HG03097 (cell line): Measurements from ENCODE around the gene PRKAG1.

Experiments
- ATAC-seq: cut with Tn5 transposase; IDR thresholded peaks from one replicate; pipeline ENCODE4 v1.9.1; 2021; ENCODE audit not compliant: unreplicated experiment, low FRiP score

Gene PRKAG1

GRCh38 chr12:49015196-49015595 is 3.4 kb downstream of the PRKAG1 start:
- no peak for ATAC-seq

- no peak for ATAC-seq
Observed at GRCh38 chr12:49014547-49014946, 4.0 kb downstream of the PRKAG1 start.

DNA sequence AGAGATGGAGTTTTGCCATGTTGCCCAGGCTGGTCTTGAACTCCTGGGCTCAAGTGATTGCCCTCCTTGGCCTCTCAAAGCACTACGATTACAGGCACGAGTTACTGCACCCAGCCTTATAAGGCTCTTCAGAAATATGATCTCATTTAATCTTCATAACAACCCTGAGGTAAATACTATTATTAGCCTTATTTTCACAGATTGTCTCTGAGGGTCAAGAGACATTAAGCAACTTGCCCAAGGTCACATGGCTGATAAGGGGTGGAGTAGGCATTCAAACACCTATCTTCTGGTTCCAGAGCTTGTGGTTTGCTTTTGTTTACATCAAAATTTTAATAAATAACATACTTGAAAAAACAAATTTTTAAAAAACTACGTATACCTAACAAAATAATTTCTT is 5.1 kb downstream of the PRKAG1 start:
- no peak for ATAC-seq

- no peak for ATAC-seq
Observed at GRCh38 chr12:49012739-49013138, 5.8 kb downstream of the PRKAG1 start.

DNA sequence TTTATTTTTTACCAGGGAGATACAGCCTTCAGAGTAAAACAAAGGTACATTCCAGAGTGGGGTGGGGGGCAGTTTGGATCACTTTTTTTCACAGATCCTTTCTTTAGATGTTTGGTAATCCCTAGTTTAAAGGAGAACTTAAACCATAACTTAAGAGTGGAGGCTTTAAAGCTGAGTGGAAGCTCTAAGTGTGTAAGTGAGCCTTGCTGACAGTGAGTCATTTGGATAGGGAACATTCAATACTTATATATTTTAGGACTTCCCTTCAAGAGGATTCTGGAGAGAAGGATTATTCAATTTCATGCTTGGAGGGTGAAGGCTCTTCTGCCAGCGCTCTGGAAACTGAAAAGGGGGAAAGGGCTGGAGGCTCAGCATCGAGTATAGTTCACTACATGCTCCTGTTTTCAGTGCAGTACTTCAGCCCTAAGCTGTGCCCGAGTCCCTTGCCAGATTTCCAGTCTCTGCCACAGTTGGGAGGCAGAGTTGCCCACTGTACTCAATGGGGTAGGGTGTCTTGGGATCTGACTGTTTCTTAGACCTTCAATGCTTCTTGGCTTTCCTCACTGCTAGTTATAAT is 8.4 kb downstream of the PRKAG1 start:
- ATAC-seq: no peak

GRCh38 chr12:49008943-49009342 is 9.6 kb downstream of the PRKAG1 start:
- ATAC-seq: no peak

GRCh38 chr12:49000346-49000745 is 18.2 kb downstream of the PRKAG1 start:
- no peak for ATAC-seq

DNA sequence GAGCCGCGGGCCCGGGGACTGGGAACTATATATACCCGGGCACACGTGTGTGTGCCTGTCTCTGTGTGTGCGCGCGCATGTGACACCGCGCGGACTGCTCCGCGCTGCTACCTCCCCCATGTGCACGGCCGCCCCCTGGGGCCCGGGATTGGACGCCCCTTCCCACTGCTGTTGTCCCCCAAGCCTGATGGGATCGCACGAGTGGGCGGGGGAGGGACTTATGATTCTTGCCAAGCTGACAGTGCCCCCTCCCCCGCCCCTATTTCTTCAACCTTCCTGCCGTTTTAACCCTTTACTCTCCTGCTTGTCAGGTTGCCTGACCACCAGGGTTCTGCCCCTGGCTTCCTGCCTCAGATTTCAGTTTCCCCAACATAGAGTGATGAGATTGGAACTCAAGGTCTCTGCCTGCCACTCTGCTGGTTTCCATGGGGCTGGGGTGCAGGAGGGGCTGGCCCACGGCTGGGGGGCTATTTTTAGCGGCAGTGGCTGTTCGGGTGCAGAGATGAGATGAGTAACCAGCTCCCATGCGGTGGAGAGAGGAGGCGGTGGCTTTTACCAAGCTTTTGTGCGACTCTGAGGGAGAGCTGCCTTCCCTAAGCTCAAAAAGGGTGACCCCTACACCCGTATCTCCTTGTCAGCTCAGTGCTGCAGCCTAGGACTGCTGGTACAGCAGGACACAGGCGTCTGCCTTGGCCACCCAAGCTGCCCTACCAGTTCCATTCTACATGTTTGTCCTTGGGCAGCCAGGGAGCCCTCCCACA is 19.0 kb downstream of the PRKAG1 start, which contains the start of gene DDN:
Gene DDN (minus strand): TSS at position 5 of the 761 bp plus-strand sequence. CDS start 88 bp downstream, outside the sequence.
- no peak for ATAC-seq

DNA sequence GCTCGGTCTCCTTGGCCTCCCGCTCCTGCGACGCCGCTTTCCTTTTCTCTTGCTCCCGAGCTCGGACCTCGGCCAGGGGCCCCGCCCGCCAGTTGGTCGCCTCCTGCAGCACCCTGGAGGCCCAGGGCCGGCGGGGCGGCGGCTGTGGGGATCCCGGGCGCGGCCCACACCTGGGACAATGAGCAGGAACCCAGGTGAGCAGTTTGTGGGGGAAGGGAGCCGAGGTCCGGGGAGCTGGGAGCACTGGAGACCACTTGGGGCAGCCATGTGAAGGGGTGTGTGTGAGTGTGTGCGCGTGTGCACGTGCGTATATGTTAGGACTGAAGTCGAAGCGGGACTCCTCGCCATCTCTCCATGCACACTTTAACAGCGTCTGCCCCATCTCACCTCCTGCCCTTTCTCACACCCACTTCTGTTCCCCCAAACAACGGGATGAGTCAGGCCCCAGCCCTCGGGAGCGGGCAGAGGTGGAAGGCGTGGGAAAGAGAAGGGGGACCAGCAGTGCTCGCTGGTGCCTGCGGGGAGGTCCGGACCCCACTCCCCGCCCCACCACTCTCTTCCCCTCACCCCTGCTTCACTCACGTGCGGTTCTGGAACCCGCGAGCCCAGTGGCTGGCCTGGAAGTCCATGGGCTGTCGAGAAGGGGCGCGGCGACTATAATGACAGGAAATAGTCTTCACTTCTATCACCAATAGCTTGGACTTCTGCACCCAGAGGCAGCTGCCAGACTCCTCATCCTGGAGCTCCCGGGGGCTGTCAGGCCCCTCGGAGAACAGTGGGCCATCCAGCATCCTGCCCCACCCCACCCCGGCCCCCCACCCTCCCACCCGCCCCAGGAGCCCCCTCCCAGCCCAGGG is 19.9 kb downstream of the PRKAG1 start:
- ATAC-seq: no peak

- no peak for ATAC-seq
Observed at GRCh38 chr12:48997719-48998496, 20.7 kb downstream of the PRKAG1 start.

DNA sequence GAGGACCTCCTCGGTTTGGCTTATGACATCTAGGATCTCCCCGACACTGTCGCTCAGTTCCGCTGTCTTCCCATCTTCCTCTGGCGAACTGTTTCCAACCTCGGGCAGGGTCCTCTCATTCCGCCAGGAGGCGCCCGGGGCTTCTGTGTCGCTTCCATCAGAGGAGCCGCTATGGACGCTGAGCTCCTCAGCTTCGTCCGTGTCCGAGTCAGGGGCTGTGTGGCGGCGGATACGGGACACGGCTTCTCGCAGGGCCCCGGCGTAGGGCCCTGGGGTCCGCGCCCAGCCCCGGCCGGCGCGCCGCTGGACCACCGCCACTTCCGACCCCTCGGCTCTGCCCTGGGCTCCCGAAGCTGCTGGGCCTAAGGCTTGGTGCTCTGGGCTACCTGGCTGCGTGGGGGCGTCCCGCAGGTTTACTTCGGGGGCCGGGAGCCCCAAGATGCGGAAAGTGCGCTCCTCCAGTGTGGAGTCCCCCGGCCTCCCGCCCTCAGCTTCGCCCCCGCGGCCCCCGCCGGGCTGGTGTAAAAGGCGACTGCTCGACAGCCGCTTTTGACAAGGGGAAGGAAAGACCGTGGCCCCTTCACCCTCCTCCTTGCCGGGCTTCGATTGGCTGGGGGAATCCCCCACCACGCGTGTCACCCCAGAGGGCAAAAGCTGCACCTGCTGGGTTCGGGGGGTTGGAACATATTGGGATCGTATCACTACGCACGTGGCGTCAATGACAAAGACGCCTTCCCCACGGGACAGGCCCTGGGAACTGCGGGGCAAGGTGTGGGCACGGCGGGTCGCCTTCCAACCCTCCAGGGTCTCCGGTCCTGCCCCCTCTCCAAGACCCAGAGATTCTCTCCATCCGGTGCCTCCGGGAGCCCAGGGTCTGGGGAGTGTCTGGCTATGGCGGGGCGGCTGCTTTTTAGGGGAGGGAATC is 21.5 kb downstream of the PRKAG1 start:
- ATAC-seq: no peak

- ATAC-seq: no peak
Observed at GRCh38 chr12:48995086-48995879, 23.3 kb downstream of the PRKAG1 start.

- ATAC-seq: no peak
Observed at GRCh38 chr12:48994224-48995085, 24.1 kb downstream of the PRKAG1 start.

- ATAC-seq: no peak
Observed at GRCh38 chr12:48993787-48994186, 24.8 kb downstream of the PRKAG1 start.

DNA sequence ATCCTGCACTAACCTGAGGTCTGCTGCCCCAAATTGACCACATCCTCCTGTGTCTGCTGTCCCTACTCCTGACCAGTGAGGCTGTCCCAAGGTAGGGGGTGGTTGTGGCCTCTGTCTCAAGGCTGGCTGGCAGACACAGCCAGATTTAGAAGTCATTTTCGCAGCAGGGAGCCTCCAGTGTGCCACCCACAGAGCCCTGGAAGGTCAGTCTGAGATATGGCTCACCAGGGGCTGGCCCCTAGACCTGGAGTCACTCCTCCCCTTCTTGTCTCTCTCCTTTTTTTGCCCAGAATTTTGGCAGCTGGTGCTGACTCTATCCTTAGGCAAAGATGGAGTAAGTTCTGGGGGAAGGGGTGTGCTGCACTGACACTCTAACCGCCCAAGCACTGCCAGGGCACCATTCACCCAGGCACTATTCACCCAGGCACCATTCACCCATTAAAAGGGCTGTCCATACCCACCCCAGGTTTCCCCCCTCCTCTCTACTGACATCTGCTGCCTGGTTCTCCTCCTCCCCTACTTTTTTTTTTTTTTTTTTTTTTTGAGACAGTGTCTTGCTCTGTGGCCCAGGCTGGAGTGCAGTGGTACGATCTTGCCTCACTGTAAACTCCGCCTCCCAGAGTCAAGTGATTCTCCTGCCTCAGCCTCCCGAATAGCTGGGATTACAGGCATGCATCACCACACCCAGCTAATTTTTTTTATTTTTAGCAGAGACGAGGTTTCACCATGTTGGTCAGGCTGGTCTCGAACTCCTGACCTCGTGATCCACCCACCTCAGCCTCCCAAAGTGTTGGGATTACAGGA is 27.1 kb downstream of the PRKAG1 start:
- ATAC-seq: no peak

DNA sequence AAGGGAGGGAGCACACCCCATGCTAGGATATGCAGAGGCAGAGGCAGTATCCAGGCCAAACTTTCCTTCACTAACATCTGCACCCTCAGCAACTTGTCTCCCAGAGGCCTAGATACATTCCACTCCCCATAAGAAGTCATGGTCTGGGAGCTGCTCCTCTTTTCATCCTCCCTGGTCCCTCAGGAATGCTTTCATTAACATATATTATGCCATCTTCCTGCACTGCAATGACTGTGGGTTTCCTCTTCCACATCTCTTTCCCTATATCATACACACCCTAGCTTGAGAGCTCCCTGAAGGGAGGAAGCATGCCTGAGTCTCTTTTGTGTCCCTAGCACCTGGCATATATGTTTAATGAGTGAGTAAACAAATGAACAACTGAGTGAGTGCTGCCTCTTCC is 28.0 kb downstream of the PRKAG1 start:
- no peak for ATAC-seq

GRCh38 chr12:48988030-48988649 is 30.4 kb downstream of the PRKAG1 start:
- ATAC-seq: peak; percentile 58
